GM12801 (cell line): ENCODE results near the gene MALT1.

Source experiments
- TF ChIP-seq, protein P1 (sequence below): IDR thresholded peaks from one replicate; pipeline ENCODE4 v1.5.1; 2011; ENCODE audit warnings: control low read depth; ENCODE audit not compliant: insufficient read length; ENCODE audit errors: extremely low read depth

MALT1 gene, protein sequence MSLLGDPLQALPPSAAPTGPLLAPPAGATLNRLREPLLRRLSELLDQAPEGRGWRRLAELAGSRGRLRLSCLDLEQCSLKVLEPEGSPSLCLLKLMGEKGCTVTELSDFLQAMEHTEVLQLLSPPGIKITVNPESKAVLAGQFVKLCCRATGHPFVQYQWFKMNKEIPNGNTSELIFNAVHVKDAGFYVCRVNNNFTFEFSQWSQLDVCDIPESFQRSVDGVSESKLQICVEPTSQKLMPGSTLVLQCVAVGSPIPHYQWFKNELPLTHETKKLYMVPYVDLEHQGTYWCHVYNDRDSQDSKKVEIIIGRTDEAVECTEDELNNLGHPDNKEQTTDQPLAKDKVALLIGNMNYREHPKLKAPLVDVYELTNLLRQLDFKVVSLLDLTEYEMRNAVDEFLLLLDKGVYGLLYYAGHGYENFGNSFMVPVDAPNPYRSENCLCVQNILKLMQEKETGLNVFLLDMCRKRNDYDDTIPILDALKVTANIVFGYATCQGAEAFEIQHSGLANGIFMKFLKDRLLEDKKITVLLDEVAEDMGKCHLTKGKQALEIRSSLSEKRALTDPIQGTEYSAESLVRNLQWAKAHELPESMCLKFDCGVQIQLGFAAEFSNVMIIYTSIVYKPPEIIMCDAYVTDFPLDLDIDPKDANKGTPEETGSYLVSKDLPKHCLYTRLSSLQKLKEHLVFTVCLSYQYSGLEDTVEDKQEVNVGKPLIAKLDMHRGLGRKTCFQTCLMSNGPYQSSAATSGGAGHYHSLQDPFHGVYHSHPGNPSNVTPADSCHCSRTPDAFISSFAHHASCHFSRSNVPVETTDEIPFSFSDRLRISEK

DNA sequence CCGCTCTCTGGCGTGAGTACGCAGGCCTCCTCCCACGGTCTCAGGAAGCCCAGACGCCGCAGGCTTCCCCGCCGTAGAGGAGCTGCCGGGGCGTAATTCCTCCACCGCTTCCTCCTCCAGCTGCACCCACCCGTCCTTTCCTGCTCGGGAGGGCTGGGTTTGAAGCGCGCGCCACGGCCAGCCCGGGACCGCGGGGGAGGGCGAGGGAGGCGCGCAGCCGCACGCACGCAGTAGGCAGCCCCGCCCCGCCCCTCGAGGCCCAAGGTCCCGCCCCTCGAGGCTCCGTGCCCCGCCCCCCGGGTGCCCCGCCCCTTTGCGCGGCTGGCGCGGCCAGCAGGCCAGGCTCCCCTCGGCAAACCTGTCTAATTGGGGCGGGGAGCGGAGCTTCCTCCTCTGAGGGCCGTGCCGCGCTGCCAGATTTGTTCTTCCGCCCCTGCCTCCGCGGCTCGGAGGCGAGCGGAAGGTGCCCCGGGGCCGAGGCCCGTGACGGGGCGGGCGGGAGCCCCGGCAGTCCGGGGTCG, at the start of gene MALT1:
TSS of gene MALT1 (plus strand) at position 355 of the 521 bp plus-strand sequence. CDS start 179 bp downstream, outside the sequence.
- TF ChIP-seq, protein P1, sequence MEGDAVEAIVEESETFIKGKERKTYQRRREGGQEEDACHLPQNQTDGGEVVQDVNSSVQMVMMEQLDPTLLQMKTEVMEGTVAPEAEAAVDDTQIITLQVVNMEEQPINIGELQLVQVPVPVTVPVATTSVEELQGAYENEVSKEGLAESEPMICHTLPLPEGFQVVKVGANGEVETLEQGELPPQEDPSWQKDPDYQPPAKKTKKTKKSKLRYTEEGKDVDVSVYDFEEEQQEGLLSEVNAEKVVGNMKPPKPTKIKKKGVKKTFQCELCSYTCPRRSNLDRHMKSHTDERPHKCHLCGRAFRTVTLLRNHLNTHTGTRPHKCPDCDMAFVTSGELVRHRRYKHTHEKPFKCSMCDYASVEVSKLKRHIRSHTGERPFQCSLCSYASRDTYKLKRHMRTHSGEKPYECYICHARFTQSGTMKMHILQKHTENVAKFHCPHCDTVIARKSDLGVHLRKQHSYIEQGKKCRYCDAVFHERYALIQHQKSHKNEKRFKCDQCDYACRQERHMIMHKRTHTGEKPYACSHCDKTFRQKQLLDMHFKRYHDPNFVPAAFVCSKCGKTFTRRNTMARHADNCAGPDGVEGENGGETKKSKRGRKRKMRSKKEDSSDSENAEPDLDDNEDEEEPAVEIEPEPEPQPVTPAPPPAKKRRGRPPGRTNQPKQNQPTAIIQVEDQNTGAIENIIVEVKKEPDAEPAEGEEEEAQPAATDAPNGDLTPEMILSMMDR = no peak

- TF ChIP-seq, protein P1 = no peak
Observed at GRCh38 chr18:58624011-58624410, 47.3 kb upstream of the MALT1 start.

DNA sequence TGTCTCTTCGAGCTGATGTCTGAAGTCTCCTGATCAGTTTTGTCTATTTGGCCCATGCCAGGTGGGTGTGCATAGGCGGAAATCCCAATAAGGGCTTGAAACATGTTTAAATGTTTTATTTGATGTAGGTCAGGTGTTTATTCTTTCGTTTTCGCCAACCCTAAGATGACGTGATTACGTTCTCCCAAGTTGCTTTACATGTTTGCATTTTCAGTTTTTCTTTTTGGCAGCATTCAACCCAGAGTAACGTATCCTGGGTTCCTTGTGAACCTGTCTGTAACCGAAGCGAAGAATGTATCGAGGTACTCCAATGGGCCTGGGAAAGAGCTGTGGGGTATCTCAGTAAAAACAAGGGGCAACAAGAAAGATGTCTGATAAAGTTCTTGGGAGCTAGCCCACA, 45.4 kb upstream of the MALT1 start:
- TF ChIP-seq, protein P1 = no peak

DNA sequence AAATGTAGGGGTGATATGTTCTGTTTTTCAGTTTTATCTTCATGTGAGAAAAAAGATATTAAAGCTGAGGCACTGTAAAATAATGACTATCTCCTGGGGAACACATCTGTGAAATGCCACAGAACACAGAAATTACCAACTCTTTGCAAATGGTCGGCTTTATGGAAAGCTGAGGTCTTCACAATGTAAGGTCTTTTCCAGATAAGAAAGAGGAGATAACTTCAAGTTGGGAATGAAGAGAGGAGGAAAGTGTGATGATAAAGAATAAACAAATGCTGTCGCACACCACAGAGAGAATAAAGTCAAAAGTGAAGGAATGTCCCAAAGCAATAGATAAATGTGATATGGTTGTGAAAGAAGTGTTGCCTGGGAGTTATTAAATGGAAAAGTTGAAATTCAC, 41.2 kb upstream of the MALT1 start:
- TF ChIP-seq, protein P1 = no peak

- TF ChIP-seq, protein P1 = no peak
Observed at GRCh38 chr18:58631301-58631700, 40.0 kb upstream of the MALT1 start.

DNA sequence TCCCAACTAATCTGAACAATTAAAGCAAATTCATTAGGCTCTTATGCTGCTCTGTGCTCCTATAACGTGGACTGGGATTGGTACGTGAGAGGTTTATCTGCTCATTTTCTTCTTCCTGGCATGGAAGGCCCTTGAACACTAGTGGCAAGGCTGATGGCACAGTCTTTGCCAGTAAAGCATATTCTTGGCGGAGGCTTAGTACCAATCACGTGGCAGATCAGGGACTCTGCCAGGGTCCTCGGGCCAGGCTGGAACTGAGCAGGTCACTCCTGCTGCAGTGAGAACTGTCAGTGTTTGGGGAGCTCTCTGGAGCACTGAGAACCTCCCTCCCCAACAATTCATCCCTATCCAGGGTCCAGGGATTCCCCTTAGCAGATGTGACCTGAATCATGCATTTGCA, 38.7 kb upstream of the MALT1 start:
- TF ChIP-seq, protein P1 = no peak

DNA sequence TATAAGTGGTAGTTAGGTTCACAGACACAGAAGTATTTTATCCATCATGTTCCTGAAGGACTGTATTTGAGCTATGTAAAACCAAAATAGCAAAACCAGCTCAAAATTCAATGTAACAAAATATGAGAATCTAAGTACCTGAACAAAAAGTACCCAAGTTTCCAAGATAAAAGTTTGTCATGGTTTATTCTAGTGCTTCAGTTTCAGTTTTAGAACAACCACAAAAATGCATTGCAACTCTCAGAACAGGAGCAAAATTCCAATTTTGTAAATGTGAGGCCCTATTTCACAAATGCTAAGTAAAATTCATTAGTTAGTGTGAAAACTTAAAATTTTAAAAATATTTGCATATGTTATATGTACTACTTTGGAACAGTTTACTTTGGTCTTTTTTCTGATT, 37.4 kb upstream of the MALT1 start:
- TF ChIP-seq, protein P1 = no peak
